RWPE2 (cell line): ENCODE measurements around the gene ALDH2.

Experiments used
- ATAC-seq: fragments of 200-7000 bp; cut with Tn5 transposase; 3 replicates; pipeline ENCODE4 v1.9.1; 2021; ENCODE audit warnings: low read depth
- DNase-seq: peaks from one replicate; pipeline ENCODE4 v3.0.0-alpha.2; 2020; ENCODE audit warnings: low spot score
- H3K27ac ChIP-seq: fragments of 450-650 bp; 2 replicates; pipeline ENCODE4 v1.5.1; 2017; ENCODE audit warnings: mild to moderate bottlenecking; ENCODE audit not compliant: poor library complexity, severe bottlenecking
- H3K27me3 ChIP-seq: fragments of 250-450 bp; sonication (Bioruptor Pico); 2 replicates; pipeline ENCODE4 v1.5.1; 2021; ENCODE audit warnings: mild to moderate bottlenecking, moderate library complexity; ENCODE audit not compliant: insufficient read depth, poor library complexity, severe bottlenecking
- H3K36me3 ChIP-seq: fragments of 250-450 bp; sonication (Bioruptor Pico); 2 replicates; pipeline ENCODE4 v1.5.1; 2020; ENCODE audit warnings: low read depth, mild to moderate bottlenecking, moderate library complexity
- H3K4me1 ChIP-seq: fragments of 250-450 bp; sonication (Bioruptor Pico); 2 replicates; pipeline ENCODE4 v1.5.1; 2021; ENCODE audit warnings: mild to moderate bottlenecking, moderate library complexity; ENCODE audit not compliant: insufficient read depth, poor library complexity, severe bottlenecking
- H3K4me3 ChIP-seq: fragments of 250-450 bp; sonication (Bioruptor Pico); 2 replicates; pipeline ENCODE4 v1.5.1; 2021; ENCODE audit warnings: mild to moderate bottlenecking, moderate library complexity; ENCODE audit not compliant: severe bottlenecking
- H3K9me3 ChIP-seq: fragments of 250-450 bp; sonication (Bioruptor Pico); 2 replicates; pipeline ENCODE4 v1.5.1; 2021; ENCODE audit warnings: mild to moderate bottlenecking, moderate library complexity; ENCODE audit not compliant: severe bottlenecking
- TF ChIP-seq, protein P1 (sequence below): fragments of 450-650 bp; IDR thresholded peaks from one replicate; pipeline ENCODE4 v1.5.1; 2017; ENCODE audit warnings: mild to moderate bottlenecking, moderate library complexity; ENCODE audit not compliant: poor library complexity, severe bottlenecking

Gene ALDH2

DNA sequence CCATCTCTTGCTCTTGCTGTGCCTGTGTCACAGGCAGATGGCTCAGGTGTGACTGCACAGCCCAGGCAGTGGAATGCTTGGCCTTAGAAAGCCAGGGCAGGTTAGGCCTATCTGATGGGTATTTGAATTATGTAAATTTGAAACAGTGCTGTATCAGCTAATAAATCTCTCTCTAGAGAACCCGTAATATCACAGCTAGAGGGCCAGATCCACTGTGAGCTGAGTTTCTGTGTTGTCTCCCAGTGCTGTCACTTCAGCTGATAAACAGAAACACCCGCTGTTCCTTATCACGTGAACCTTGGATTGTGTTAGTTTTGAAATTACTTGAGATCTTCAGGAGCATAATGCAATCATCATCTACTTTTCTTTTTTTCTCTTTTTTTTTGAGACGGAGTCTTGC is 21.5 kb upstream of the ALDH2 start:
- no peak for DNase-seq
- no peaks in the 10 kb centered on the region for H3K27me3 ChIP-seq
- no peaks in the 10 kb centered on the region for H3K9me3 ChIP-seq
- no peaks in the 10 kb centered on the region for H3K4me1 ChIP-seq
- TF ChIP-seq, protein P1, sequence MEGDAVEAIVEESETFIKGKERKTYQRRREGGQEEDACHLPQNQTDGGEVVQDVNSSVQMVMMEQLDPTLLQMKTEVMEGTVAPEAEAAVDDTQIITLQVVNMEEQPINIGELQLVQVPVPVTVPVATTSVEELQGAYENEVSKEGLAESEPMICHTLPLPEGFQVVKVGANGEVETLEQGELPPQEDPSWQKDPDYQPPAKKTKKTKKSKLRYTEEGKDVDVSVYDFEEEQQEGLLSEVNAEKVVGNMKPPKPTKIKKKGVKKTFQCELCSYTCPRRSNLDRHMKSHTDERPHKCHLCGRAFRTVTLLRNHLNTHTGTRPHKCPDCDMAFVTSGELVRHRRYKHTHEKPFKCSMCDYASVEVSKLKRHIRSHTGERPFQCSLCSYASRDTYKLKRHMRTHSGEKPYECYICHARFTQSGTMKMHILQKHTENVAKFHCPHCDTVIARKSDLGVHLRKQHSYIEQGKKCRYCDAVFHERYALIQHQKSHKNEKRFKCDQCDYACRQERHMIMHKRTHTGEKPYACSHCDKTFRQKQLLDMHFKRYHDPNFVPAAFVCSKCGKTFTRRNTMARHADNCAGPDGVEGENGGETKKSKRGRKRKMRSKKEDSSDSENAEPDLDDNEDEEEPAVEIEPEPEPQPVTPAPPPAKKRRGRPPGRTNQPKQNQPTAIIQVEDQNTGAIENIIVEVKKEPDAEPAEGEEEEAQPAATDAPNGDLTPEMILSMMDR: no peak
- no peak for ATAC-seq
- no peak overlapping the region for H3K27ac ChIP-seq
- peaks cover 17% of the 10 kb centered on the region for H3K36me3 ChIP-seq
- H3K4me3 ChIP-seq: no peak overlapping the region

DNA sequence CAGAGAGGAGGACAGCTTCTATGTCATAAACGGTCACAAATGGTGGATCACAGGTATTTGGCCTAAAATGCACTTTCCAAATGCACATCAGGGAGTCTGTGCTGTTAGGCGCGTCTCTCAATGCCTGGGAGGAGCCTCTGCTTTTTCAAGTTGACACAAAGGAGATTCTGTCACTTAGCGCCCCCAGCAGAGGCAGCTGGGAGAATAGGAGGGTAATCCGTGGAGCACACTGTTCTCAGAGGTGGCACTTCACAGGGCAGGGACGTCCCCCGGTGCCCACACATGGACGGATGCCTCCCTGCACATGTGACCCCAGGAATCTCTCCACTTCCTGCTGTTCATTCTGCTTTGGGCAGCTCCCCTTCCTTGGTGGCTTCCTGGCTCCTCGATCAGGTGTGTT is 19.4 kb upstream of the ALDH2 start:
- TF ChIP-seq, protein P1: no peak
- no peaks in the 10 kb centered on the region for H3K4me1 ChIP-seq
- ATAC-seq: no peak
- H3K27ac ChIP-seq: no peak overlapping the region
- peaks cover 25% of the 10 kb centered on the region for H3K36me3 ChIP-seq
- no peak overlapping the region for H3K4me3 ChIP-seq
- no peaks in the 10 kb centered on the region for H3K27me3 ChIP-seq
- no peaks in the 10 kb centered on the region for H3K9me3 ChIP-seq
- no peak for DNase-seq

DNA sequence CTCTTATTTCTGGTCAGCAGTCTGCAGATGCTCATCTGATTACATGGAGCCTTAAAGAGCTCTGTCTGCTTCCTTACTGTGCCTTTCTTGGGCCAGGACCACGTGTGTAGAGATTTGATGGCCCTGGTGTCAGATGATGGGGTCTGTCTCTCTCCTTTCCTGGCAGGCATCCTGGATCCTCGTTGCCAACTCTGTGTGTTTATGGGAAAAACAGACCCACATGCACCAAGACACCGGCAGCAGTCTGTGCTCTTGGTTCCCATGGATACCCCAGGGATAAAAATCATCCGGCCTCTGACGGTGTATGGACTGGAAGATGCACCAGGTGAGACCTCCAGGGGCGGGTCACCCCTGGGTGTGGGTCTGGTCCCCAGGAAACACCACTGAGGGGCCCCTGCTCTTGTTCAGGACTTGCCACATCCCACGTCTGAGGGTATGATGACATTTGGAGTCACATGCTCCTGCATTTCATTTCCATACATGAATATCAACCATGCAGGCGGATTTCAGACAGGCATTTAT is 18.5 kb upstream of the ALDH2 start:
- Histone ChIP-seq H3K9me3 (no peaks in the 10 kb centered on the region), H3K27me3 (no peaks in the 10 kb centered on the region), H3K4me3 (no peak overlapping the region), H3K4me1 (no peaks in the 10 kb centered on the region), H3K27ac (no peak overlapping the region), H3K36me3 (peaks cover 25% of the 10 kb centered on the region)
- DNase-seq (no peak), ATAC-seq (no peak)
- TF ChIP-seq, protein P1: no peak

DNA sequence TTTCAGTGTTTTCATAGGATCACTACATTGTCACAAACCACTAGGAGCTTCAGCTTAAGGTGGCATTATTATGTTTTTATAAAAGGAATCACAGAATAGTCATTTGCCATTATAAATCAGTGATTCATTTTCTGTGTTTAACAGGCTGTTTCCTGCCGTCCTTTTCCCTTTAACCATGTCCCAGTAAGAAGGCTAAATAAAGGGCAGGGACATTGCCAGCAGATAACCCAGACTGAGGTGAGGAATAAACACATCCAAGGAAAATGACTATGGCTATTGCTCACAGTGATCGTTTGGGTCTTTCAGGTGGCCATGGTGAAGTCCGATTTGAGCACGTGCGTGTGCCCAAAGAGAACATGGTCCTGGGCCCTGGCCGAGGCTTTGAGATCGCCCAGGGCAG is 17.9 kb upstream of the ALDH2 start:
- DNase-seq (no peak), ATAC-seq (no peak)
- H3K27me3 ChIP-seq: no peaks in the 10 kb centered on the region
- no peaks in the 10 kb centered on the region for H3K4me1 ChIP-seq
- peaks cover 26% of the 10 kb centered on the region for H3K36me3 ChIP-seq
- no peak overlapping the region for H3K27ac ChIP-seq
- no peak overlapping the region for H3K4me3 ChIP-seq
- no peaks in the 10 kb centered on the region for H3K9me3 ChIP-seq
- TF ChIP-seq, protein P1: no peak

DNA sequence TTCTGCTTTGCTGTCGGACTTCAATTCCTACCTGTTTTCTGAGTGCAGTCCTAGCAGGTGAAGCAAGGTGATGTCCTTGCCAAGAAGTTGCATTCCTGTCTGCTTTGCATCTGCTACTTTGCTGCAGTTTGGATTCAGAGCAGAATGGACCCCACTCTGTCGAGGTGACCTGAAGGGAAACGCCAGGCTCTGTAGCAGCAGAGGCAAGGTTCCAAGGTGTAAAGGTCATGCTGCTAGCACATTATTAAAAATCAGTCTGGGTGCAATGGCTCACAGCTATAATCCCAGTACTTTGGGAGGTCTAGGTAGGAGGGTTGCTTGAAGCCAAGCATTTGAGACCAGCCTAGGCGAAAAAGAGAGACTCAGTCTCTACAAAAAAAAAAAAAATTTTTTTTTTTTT is 17.3 kb upstream of the ALDH2 start:
- no peak for ATAC-seq
- no peak for DNase-seq
- peaks cover 29% of the 10 kb centered on the region for H3K36me3 ChIP-seq

More for the DNA sequence above, 17.3 kb upstream of the ALDH2 start:
- H3K4me3 ChIP-seq: no peak overlapping the region
- H3K27ac ChIP-seq: no peak overlapping the region
- TF ChIP-seq, protein P1: no peak
- no peaks in the 10 kb centered on the region for H3K4me1 ChIP-seq
- no peaks in the 10 kb centered on the region for H3K27me3 ChIP-seq
- H3K9me3 ChIP-seq: no peaks in the 10 kb centered on the region
